CD4-positive, alpha-beta T cell treated with Interleukin-2 at 100 ng/mL for 4 hours (primary cell): ENCODE results near the gene EMC7.
"Not testable (repeated sequence)": the region's sequence is repeated elsewhere in the genome, so short reads cannot be mapped to it uniquely, and the experiment has no call there.

Experiments used
- DNase-seq: peaks from one replicate; pipeline ENCODE4 v3.0.0-alpha.2; 2020; ENCODE audit warnings: low spot score

The EMC7 gene

GRCh38 chr15:34101366-34102174 is at the start of gene EMC7, which contains the start of gene PGBD4:
Gene EMC7, minus strand, starts transcription at chr15:34101862. Its CDS starts 23 bp downstream, at chr15:34101839.
Gene PGBD4, plus strand, starts transcription at chr15:34102083. Its CDS starts 449 bp downstream, at chr15:34102532.
- peak; percentile 99 for DNase-seq

DNA sequence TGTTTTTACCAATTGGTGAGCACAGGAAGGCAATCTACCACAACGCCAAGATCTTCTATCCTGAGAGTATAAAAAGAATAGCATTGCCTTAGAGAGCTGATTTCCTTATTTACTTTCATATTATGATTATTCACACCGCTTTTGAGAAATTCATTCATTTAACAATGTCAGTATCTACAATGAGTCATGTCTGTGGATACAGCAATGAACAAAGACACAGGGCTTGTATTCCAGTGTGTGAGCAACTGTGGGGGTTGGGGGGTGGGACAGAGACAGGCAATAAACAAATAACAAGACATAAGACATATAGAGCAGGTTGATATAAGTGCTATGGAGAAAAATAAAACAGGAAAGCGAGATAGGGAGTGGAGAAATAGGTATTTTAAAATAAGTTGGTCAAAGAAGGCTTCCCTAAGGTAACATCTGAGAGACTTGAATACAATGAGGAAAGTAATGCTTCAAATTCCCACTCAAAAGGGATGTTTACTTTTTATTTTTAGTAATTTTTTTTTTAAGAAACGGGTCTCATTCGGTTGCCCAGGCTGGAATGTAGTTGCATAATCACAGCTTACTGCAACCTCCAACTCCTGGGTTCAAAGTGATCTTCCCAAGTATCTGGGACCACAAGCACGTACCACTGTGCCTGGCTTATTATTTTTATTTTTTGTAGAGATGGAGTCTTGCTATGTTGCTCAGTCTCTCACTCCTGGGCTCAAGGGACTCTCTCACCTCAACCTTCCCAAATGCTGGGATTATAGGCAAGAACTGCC is 45.9 kb upstream of the EMC7 start:
- no peak for DNase-seq

DNA sequence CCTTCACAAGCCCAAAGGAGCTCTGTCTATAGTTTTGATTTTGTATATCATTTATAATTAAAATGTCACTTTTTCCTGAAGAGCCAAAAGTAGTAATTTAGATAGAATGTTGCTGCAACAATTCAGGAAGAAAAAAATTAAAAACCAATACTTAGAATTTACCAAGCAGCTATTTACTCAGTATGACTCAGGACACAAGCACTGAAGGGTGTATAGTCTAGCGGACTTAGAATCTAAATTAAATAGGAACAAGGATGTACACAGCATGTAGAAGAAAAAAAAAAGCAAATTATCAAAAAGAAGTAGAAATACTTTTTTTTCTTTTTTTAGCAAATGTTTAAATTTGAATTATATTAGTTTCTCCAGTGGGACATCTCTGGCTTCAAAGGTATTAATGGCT is 31.8 kb upstream of the EMC7 start:
- DNase-seq = no peak

DNA sequence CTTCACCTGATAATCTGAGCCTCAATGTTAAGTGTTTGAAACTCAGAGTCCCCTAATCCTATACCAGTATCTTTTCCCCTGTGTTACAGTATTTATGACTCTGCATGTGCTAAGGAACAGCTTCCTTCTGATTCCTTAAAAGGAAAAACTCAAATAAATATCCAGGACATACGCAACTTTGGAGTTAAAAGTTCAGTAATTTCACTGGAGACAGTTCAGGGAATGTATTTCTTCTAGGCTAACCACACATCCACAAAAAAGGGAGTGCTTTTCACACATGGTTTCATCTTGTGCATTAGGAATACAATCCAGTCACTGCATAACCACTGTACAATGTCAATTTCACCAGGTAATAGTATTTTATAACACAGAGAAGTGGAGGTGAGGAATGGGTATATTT is 31.2 kb upstream of the EMC7 start:
- no peak for DNase-seq

- no peak for DNase-seq
These were observed 27.2 kb upstream of the EMC7 start for GRCh38 chr15:34128898-34129297.

DNA sequence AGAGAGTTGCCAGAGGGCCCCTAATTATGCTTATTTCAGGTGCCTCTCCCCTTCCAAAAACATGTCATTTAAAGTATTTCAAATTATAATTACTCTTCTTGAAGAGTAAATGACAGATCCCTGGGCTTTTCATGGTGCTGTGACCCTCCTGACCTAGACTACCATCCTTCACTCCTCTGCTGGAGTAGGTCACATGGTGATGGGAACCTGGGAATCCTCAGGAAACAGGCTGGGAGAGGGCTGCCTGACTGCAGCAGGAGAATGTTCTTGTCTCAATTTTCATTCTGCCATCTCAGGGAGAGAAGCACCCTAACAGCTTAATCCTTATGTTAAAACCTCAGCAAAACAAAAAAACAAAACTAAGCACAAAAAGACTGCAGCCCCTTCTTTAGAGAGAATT is 24.9 kb upstream of the EMC7 start:
- no peak for DNase-seq

- no peak for DNase-seq
These were observed 24.3 kb upstream of the EMC7 start for GRCh38 chr15:34125945-34126344.

DNA sequence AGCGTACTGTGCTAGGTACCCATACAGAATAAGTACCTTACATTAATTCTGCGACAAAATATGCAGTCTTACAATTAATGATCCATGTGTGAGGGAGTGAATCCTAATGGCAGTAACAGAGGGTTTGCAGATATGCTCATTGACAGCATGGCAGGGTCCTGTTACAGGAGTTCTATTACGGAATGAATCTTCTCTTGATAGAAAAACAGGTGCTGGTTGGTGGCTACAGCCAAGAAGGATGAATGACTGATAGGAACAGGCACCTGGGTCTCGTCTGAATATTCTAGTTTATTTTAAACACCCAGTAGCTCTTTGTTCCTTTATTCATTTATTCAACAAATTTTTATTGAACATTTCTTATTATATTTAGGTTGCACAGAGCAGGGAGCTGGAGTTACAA is 23.0 kb upstream of the EMC7 start:
- DNase-seq = no peak

- DNase-seq = no peak
These were observed 21.1 kb upstream of the EMC7 start for GRCh38 chr15:34122771-34123183.

GRCh38 chr15:34121786-34122185 is 20.1 kb upstream of the EMC7 start:
- not testable (repeated sequence) for DNase-seq

- DNase-seq = not testable (repeated sequence)
These were observed 18.8 kb upstream of the EMC7 start for GRCh38 chr15:34120420-34120819.

- DNase-seq = no peak
These were observed 17.6 kb upstream of the EMC7 start for GRCh38 chr15:34119291-34119690.

DNA sequence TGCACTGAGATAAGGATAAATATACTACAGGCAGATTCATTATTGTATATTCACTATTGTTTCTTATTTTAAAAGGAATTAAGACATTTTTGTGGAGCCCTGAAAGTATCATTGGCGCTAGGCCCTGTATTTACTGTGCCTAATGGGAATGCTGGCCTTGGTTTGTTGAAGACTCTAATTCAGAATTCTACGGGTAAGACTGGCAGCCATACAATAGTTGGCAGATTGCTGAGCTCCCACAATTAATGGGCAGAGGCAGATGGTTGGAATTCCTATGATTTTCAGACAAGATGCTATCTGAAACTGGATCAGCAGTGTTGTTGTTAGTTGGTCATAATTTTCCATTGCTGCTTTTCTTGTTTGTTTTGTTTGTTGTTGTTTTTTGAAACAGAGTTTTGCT is 15.0 kb upstream of the EMC7 start:
- no peak for DNase-seq

- no peak for DNase-seq
These were observed 13.1 kb upstream of the EMC7 start for GRCh38 chr15:34114739-34115138.

GRCh38 chr15:34114215-34114614 is 12.6 kb upstream of the EMC7 start:
- no peak for DNase-seq

DNA sequence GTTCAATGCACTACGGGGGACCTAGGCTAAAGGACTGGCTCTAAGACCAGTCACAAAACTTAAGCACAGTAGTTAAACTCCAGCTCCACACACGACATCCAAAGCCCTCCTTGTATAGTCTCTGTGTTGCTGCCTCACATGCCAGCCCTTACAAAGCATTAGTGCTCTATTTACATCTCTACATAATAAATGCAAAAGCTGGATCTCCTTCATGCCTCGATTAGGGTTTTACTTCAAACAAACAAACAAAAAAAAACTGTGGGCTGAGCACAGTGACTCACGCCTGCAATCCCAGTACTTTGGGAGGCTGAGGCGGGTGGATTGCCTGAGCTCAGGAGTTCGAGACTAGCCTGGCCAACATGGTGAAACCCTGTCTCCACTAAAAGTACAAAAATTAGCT is 9.8 kb upstream of the EMC7 start:
- no peak for DNase-seq

GRCh38 chr15:34109797-34110663 is 8.4 kb upstream of the EMC7 start:
- DNase-seq = peak; percentile 27

DNA sequence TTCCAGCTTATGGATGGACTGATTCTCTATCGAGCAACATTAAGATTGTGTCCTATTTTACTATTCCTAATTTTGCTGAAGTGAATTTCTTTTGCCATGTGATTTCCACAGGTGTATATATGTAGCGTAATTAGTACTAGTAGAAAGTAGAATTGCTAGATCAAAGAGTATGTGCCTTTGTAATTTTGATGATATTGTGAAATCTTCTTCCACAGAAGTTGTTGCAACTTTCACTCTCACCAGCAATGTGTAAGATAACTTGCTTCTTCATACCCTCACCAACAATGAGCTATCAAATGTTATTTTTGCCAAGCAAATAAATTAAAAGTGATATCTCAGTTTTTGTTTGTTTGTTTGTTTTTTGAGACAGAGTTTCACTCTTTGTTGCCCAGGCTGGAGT is 5.7 kb upstream of the EMC7 start:
- no peak for DNase-seq

- DNase-seq = no peak
These were observed 4.8 kb upstream of the EMC7 start for GRCh38 chr15:34106423-34106822.

GRCh38 chr15:34102175-34102925 is 688 bp upstream of the EMC7 start:
- DNase-seq = no peak

GRCh38 chr15:34099914-34100313 is 1.7 kb downstream of the EMC7 start:
- no peak for DNase-seq

- DNase-seq = no peak
These were observed 15.9 kb downstream of the EMC7 start for GRCh38 chr15:34085746-34086145.
